SKM-1 (cell line): ENCODE results near the gene NUP54.
A peak's percentile ranks its signal among the peaks of the same experiment; 100 is the strongest.

ENCODE experiments used
- DNase-seq: peaks from one replicate; lab custom pipeline; 2025; ENCODE audit not compliant: unreplicated experiment; lab: John Stamatoyannopoulos, UW

Gene NUP54

GRCh38 chr4:76148142-76148865 lies at the start of gene NUP54:
Gene NUP54, minus strand, starts transcription at chr4:76148397. Its CDS starts 23 bp downstream, at chr4:76148374.
- peak; percentile 75 for DNase-seq

GRCh38 chr4:76197031-76197743 lies 49.0 kb upstream of the NUP54 start:
- DNase-seq, result no peak

- no peak for DNase-seq
Measured at GRCh38 chr4:76196376-76196775, 48.2 kb upstream of the NUP54 start.

GRCh38 chr4:76195326-76195725 lies 47.1 kb upstream of the NUP54 start:
- no peak for DNase-seq

GRCh38 chr4:76194325-76194724 lies 46.1 kb upstream of the NUP54 start:
- no peak for DNase-seq

GRCh38 chr4:76192236-76192635 lies 44.0 kb upstream of the NUP54 start:
- DNase-seq, result peak; percentile 19

- DNase-seq, result no peak
Measured at GRCh38 chr4:76188557-76188956, 40.4 kb upstream of the NUP54 start.

- no peak for DNase-seq
Measured at GRCh38 chr4:76188149-76188548, 40.0 kb upstream of the NUP54 start.

GRCh38 chr4:76187152-76187551 lies 39.0 kb upstream of the NUP54 start:
- DNase-seq, result no peak

GRCh38 chr4:76182463-76182862 lies 34.3 kb upstream of the NUP54 start:
- DNase-seq, result no peak

- peak; percentile 70 for DNase-seq
Measured at GRCh38 chr4:76179398-76180318, 31.5 kb upstream of the NUP54 start.

GRCh38 chr4:76178296-76178695 lies 30.1 kb upstream of the NUP54 start:
- no peak for DNase-seq

- DNase-seq, result no peak
Measured at GRCh38 chr4:76177709-76178108, 29.5 kb upstream of the NUP54 start.

- DNase-seq, result no peak
Measured at GRCh38 chr4:76175336-76175735, 27.1 kb upstream of the NUP54 start.

- no peak for DNase-seq
Measured at GRCh38 chr4:76174216-76174615, 26.0 kb upstream of the NUP54 start.

GRCh38 chr4:76168688-76169087 lies 20.5 kb upstream of the NUP54 start:
- no peak for DNase-seq

GRCh38 chr4:76166480-76166879 lies 18.3 kb upstream of the NUP54 start:
- DNase-seq, result no peak

- no peak for DNase-seq
Measured at GRCh38 chr4:76160355-76160754, 12.2 kb upstream of the NUP54 start.

- no peak for DNase-seq
Measured at GRCh38 chr4:76156635-76157034, 8.4 kb upstream of the NUP54 start.

GRCh38 chr4:76155979-76156378 lies 7.8 kb upstream of the NUP54 start:
- DNase-seq, result no peak

- no peak for DNase-seq
Measured at GRCh38 chr4:76153356-76153755, 5.2 kb upstream of the NUP54 start.
